ENCODE results near the gene PWWP2B.

PWWP2B gene

DNA sequence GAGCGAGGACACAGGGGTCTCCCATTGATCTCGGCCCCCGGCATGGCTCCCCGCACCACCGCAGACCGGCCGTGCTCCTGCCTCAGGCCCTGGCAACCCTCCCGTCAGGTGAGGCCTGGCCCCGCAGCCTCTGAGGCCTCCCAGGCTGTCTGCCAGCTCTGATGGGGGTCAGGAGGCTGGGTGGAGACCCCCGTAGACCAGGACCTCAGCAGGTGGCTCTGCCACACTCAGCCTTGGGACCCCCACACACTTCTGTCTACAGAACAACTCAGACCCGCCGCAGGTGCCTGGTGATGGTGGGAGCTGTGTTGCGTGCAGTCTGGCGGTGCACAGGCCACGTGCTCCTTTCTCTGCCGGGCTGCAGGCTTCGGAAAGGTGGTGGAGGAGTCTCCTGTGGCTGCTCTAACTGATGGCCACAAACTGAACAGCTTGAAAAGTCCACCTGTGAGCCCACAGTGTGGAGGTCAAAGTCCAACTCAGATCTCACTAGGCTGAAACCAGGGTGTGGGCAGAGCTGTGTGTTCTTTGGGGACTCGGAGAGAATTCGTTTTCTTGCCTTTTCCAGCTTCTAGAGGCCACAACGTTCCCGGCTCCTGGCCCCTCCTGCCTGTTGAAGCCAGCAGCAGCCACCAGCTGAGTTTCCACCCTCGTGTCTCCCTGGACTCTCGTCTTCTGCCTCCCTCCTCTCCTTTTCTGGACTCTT lies 62.5 kb downstream of the PWWP2B start:
- no peak for DNase-seq (ENCODE audit: low spot score)

DNA sequence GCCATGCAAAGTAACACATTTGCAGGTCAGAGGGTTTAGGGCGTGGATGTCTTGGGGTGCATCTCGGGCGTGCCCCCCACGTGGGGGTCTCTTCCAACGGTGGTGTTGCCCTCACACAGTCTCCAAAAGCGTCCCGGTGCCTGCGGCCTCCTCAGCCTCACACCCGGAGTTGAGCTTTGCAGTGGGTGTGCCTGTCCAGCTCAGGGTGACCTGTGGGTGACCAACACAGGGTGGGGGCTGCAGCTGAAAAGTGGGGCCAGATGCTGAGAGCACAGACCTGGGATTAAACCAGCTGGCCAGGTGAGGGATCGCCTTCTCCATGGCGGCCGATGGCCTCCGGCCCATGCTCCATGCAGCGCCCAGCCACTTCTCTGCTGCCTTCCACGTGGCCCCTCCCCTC lies 63.1 kb downstream of the PWWP2B start:
- DNase-seq (ENCODE audit: low spot score) = no peak

DNA sequence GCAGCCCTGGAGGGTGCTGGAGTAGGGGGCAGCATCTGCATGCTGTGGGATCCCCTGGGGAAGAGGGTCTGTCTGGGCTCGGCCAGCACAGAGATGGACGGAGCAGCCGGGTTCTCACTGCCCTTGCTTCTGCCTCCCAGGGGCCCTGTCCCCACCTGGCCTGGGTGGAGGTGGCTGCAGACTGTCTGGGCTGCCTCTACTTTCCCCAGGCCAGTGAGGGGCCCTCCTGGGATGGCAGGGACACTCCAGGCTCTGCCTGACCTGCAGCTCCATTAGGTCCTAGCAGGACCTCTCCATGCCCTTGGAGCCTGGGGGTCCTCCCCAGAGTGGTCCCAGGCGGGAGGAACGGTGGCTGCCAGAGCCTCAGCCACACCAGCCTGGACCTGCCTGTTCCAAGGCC lies 63.7 kb downstream of the PWWP2B start:
- no peak for DNase-seq (ENCODE audit: low spot score)

DNA sequence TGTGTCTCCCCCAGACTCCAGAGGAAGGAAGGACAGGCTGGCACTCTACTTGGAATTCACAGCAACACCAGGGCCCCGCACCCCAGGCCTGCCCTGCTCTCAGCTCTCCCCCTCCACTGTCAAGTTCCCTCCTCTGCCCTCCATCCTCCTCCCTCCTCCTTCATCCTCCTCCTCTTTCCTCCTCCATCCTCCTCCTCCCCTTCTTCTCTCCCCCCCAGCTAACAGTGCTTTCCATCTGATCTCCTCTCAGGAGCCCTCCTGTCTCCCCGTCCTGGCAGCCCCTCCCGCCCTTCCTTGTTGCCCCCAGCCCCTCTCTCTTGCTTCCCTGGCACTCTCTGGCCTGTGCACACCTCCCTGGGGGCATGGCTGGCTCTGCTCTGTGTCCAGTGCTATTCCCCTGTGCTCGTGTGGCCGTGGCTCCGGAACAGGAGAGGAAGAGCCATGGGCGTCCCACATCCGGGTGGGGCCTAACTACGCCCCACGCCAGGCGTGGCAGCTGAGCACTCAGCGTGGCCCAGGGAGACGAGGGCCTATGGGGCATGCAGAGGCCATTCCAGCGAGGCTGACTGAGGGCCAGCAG lies 64.2 kb downstream of the PWWP2B start:
- DNase-seq (ENCODE audit: low spot score) = no peak

DNA sequence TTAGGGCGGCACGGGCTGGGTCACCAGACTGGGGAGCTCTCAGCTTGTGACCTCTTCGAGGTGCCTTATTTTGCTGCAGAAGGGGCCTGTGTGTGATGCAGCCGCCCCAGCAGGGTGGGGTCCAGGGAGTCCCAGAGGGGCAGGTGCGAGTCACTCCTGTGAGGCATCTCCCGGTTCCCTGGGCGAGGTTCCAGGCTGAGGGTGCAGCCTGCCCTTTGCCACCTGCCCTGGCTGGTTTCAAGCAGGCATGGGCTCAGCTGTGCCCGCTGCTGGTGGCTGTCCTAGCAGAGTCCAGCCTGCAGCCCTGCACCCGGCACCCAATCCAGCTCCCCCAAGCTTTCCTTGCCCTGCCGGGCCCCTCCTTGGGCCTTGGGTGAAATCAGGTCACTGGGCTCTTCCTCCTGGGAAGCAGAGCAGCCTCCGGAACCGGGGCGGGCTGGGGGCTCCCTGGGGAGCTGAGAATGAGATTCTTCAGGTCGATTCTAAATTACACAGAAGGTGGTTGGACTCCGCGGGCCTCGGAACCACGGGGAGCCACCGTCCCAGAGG lies 64.8 kb downstream of the PWWP2B start:
- no peak for DNase-seq (ENCODE audit: low spot score)

DNA sequence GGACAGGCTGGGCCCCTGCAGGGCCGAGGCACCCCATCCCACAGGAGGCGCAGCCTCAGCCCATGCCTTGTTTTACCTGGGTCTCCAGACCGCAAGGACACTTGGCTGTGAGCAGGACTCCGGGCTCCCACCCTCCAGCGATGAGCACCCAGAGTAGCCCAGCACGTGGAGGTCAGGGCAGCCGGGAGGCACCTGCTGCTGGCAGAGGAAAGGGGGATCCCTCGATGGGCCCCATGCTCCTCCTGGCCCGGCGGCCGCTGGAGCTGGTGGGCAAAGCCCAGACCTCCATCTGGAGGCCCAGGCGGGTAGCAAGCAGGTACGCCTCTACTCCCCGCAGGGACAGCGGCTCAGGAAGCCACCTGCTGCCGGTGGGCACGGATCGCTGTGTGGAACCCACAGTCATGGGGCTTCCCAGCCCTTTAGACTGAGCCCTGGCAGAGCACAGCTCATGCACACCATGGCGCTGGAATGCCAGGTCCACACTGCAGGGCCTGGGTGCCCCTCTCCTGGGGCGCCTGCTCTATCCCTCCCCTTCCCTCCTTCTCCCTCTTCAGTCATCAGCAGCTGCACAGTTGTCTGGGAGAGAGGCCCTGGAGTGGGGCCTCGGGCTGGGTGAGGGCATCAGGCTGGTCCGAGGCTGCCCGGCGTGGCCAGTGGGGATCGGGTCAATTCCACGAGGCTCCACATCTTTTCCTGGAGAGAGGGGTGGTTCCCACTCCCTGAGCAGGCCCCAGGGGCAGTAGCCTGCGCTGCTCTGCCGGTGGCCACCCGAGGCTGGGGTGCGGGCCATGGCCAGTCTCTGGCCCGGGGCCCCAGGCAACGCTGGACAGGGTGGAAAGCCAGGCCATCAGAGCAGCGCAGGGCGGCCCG lies 65.7 kb downstream of the PWWP2B start:
- no peak for DNase-seq (ENCODE audit: low spot score)

DNA sequence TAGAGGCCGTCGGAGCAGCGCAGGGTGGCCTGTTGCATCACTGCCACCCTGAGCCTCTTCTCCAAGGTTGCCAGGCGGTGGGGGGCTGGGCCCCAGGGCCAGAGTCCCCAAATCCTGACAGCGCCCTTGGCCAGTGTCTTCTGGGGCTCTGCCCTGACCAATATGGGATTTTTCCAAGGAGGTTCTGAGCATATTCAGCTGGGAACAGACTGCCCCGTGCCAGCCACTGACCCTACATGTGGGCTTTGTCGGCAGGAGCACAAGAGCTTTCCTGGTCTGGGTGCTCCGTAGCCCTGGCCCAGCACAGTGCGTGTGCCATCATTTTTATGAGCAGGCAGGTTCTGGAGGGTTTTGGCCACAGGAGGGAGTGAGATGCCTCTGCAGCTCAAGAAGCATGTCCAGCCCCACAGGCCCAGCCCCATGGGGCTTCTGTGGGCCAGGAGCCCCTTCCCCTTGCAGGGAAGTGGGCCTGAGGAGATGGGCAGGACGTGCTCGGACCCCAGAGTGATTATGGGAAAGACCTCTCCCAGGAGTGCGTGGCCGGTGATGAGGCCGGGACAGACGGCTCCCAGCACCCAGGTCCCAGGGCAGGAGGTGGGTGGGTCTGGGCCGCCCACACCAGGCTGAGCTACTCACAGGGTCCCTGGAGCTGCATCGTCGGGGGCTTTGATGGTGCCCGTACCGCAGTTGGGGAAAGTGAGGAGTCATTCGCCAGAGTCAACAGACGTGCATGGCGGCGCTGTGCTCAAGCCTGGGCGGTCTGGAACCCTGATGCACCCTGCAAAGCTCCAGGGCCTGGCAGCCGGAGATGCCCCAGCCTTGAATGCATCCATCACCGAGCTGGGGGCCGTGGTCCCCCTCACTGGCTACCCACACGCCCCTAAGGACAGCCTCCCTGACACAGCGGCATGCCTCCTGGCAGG lies 66.6 kb downstream of the PWWP2B start:
- DNase-seq (ENCODE audit: low spot score) = peak; percentile 46

DNA sequence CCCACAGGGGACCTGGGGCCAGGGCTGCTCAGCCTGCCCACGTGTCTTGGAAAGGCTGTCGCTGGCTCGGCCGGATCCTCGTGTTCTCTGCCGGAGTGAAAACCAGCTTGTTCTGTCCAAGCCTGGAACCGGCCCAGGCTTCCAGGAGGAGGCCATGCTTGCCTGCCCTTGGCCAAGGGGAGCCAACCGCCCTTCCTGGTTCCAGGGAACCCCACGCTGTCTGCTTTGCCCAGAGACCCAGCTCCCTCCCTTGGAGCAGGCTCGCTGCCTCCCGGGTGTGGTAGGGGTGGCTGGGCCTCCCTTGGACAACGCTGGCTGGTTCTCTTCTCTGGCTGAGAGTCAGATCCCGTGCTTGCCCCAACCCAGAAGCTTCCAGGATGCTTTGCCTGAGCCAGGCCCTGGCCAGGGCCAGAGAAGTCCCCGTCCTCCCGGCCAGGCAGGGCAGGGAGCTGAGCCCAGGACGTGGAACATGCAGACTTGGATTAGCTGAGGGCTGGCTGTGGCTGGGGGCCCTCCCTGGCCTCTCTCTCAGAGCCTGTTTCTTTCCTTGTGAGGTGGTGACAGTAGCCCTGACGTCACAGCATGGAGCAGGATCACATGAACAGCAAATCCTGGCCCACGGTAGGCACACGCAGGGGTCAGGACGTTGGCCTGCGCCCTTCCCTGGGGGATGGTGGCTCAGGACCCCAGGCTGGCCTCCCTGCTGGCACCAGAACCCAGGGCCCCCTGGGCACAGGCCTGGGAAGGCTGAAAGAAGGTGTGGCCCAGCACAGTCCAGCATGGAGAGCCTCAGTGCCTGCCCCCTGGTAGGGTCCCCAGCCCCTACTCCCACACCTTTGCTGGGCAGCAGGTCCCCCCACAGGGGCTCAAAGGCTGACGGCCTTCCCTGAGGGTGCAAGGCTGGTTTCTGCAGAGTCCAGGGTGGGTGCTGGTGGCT lies 67.5 kb downstream of the PWWP2B start:
- peak; percentile 65 for DNase-seq (ENCODE audit: low spot score)

DNA sequence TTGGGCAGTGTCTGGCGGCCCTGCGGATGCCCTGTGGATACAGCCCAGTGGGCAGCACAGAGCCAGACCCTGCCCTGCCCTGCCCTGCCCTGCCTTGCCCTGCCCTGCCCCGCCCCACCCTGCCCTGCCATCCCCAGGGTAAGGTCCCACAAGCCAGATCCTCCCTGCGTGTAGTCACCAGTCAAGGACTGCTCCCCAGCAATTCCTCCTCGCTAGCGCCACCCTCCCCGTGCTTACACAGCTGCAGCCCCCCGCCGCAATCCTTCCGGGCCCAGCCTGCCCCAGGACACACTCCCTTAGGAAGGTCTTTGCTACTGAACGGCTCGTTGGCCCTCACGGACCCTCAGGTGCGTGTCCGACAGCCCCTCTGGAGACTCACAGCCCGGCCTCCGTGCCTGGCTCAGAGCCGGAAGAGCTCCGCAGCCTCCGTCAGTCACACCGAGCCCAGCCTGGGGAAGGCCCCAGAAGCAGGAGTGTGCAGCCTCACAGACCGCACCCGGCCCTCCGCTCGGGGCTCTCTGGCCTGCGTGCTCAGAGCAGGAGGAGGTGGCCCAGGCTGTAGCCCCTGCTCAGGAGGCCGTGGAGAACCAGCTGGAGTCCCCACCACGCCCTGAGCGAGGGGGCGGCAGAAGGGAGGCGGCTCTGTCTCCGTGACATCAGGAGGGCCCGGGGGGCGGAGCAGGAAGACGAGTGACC lies 68.3 kb downstream of the PWWP2B start:
- DNase-seq (ENCODE audit: low spot score) = no peak

DNA sequence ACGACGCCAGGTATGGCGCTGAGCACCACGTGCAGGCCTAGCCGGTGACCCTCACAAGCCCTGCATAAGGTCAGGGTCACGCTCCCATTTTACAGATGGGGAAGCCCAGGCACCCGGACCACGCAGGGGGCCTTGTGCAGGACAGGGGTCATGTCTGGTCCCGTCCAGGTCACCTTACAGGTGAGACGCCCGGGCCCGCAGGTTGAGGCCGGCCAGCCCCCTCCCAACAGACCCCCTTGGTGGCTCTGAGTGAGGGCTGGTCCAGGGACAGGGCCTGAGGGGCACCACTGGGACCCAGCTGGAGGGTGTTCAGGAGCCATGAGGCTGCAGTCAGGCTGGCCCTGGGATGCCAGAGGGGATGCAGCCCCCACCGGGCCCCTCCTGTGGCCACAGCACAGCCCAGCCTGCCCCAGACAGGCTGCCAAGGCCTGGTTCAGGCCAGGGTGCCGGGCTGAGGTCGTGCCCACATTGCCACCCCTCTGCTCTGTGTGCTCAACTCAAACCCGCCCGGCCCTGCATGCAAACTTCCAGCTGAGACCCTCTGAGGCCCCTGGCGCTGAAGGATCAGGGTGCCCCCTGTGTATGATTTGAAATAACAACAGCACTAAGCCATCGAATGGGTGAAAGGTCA lies 69.0 kb downstream of the PWWP2B start:
- DNase-seq (ENCODE audit: low spot score) = no peak

DNA sequence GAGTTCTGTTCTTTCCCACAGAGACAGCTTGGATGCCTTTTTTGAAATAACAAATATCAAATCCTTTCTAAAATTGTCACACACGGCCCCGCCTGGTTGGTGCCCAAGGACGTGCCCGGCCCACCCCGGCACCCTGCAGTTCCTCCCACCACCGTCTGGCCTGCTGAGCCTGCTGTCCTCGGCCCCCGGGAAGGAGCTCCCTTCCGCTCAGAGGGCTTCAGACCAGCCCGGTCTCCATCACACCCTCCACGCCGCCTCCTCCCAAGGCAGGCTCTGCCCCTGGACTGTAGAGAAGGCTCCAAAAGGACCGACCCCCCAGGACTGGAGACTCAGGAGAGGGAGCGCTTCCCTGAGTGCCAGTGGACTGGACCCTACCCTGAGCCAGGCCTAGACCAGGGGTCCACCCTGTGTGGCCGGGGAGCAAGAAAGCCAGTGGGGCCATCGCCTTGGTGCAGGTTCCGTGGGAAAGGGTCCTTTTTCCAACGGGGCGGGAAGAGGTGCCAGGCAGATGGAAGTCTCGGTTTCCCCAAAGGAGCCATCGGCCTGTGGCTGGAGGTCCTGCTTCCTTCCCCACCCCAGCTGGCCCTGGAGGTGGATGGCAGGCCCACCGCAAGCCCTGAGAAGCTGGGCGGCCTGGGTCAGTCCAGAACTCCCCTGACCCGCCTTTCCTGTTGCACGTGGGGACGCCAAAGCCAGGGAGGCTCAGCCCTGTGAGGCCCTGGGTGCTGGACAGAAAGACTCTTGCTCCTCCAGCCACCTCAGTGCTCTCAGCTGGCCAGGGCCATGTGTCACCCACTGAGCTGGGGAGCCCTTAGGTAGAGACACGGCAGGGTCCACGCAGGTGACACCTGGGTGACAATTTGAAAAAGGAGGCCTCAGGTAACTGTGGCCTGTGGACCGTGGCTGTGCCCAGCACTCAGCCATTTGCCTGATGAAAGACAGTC lies 69.8 kb downstream of the PWWP2B start:
- DNase-seq (ENCODE audit: low spot score) = no peak
